Astrocyte of the cerebellum (primary cell): ENCODE measurements around the gene VEGFA.

Experiments
- DNase-seq: peaks from one replicate; pipeline ENCODE4 v3.0.0-alpha.2; 2011; ENCODE audit warnings: low read depth
- H3K4me3 ChIP-seq: 2 replicates; pipeline ENCODE4 v1.5.1; 2011; ENCODE audit warnings: mild to moderate bottlenecking, low read depth, low read length, moderate library complexity
- CTCF ChIP-seq: IDR thresholded peaks from 2 replicates; pipeline ENCODE4 v1.5.1; 2012; ENCODE audit warnings: low read length, low read depth, moderate library complexity, mild to moderate bottlenecking; ENCODE audit errors: missing control alignments
- in situ Hi-C: cut with HindIII; loops from 2 replicates; pipeline ENCODE4 v1.10.0; 2017; ENCODE audit warnings: low sequenced_read_pairs

Gene VEGFA

DNA sequence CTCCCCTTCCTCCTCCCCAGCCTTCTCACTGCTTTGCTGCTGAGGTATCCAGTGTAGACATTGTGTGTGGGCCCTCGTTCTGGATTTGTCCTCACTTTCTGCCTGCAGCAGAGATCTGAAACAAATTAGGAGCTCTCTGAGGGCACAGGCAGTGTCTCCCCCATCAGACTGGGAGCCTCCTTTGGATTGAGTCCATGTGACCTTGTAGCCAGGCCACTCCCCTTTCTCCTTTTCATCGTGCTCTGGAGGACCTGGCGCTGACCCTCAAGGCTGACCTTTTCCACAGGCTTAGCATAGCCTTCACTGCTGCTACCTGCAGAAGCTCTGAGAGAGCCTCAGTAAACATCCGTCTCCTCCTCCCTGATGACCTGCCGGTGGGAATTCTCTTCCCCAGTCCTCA lies 26.2 kb downstream of the VEGFA start:
- in situ Hi-C loops = no loop called here
- no peak for TF ChIP-seq CTCF
- no peak for DNase-seq
- H3K4me3 ChIP-seq = no peak overlapping the region

- TF ChIP-seq CTCF = no peak
- no peak for DNase-seq
- in situ Hi-C loops = no loop called here
- no peak overlapping the region for H3K4me3 ChIP-seq
Measured at GRCh38 chr6:43796903-43797890, 27.2 kb downstream of the VEGFA start.

DNA sequence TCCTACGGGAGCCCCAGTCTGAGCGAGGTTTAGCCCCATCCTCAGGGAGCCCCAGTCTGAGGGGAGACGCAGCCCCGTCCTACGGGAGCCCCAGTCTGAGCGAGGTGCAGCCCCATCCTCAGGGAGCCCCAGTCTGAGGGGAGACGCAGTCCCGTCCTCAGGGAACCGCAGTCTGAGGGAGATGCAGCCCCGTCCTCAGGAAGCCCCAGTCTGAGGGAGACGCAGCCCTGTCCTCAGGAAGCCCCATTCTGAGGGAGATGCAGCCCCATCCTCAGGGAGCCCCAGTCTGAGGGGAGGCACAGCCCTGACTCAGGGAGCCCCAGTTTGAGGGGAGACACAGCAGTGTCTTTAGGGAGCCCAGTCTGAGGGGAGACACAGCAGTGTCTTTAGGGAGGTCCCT lies 27.9 kb downstream of the VEGFA start:
- in situ Hi-C loops = no loop called here
- DNase-seq = no peak
- H3K4me3 ChIP-seq = no peak overlapping the region
- TF ChIP-seq CTCF = no peak

- in situ Hi-C loops = no loop called here
Measured at GRCh38 chr6:43798688-43799444, 28.9 kb downstream of the VEGFA start.

GRCh38 chr6:43799551-43800297 lies 29.7 kb downstream of the VEGFA start:
- TF ChIP-seq CTCF = no peak
- H3K4me3 ChIP-seq = no peak overlapping the region
- in situ Hi-C loops = no loop called here
- DNase-seq = no peak

More at GRCh38 chr6:43798688-43799444, 28.9 kb downstream of the VEGFA start:
- H3K4me3 ChIP-seq = no peak overlapping the region
- no peak for DNase-seq
- no peak for TF ChIP-seq CTCF

DNA sequence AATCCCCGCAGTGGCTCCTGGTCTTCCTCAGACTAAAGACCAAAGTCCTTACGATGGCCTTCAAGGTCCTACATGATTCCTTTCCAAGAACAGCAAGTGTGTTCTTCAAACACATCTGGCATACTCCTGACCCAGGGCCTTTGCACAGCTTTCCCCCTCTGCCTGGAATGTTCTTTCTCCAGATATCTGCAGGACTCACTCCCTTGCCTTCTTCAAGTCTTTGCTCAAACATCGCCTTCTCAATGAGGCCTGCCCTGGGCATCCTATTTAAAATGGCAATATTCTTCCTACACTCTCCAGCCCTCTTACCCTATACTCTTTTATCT lies 30.2 kb downstream of the VEGFA start:
- DNase-seq = no peak
- no peak for TF ChIP-seq CTCF
- H3K4me3 ChIP-seq = no peak overlapping the region
- in situ Hi-C loops = no loop called here
